GM03348 (cell line): ENCODE data around the gene SEC24B.
"Not testable (repeated sequence)": the region's sequence is repeated elsewhere in the genome, so short reads cannot be mapped to it uniquely, and the experiment has no call there.

Experiments
- DNase-seq: peaks from one replicate; pipeline ENCODE4 v3.0.0; 2012; ENCODE audit warnings: low spot score

SEC24B gene

GRCh38 chr4:109578846-109579245 is 145.2 kb downstream of the SEC24B start:
- DNase-seq = no peak

- not testable (repeated sequence) for DNase-seq
Observed at GRCh38 chr4:109579997-109580396, 146.4 kb downstream of the SEC24B start.

- DNase-seq = no peak
Observed at GRCh38 chr4:109588176-109588575, 154.6 kb downstream of the SEC24B start.

- DNase-seq = no peak
Observed at GRCh38 chr4:109589119-109589518, 155.5 kb downstream of the SEC24B start.

GRCh38 chr4:109589605-109590004 is 156.0 kb downstream of the SEC24B start:
- DNase-seq = no peak
